Epithelial cell of proximal tubule (primary cell): Measurements from ENCODE around the gene ULK2. TPM values are rescaled to one million over a fixed set of nuclear protein-coding genes. Genes with fewer than 3 reads are reported as not detected.

Source experiments
- DNase-seq: peaks from one replicate; pipeline ENCODE4 v3.0.0-alpha.2; 2011; ENCODE audit warnings: low read depth
- H3K4me3 ChIP-seq: 2 replicates; pipeline ENCODE4 v1.5.1; 2011; ENCODE audit warnings: low read depth, mild to moderate bottlenecking, low read length
- CTCF ChIP-seq: conservative IDR thresholded peaks from 2 replicates; pipeline ENCODE4 v1.5.1; 2012; ENCODE audit warnings: low read depth, mild to moderate bottlenecking, low read length
- total RNA-seq: library from RNA; depleted of rRNA; stranded (reverse); fragments of >200 nt; gene quantifications from 2 replicates; pipeline ENCODE4 v1.2.3, GENCODE V29; 2015

ULK2 gene
- total RNA-seq, 1 donor from 2014 or later, result 14.1 TPM

GRCh38 chr17:19726631-19727376 lies 140.9 kb downstream of the ULK2 start:
- no peak overlapping the region for H3K4me3 ChIP-seq
- no peak for DNase-seq
- TF ChIP-seq CTCF, result no peak

GRCh38 chr17:19725486-19725885 lies 142.2 kb downstream of the ULK2 start:
- no peak overlapping the region for H3K4me3 ChIP-seq
- DNase-seq, result no peak

GRCh38 chr17:19724501-19725420 lies 143.0 kb downstream of the ULK2 start:
- peak overlapping the region; percentile 31 for H3K4me3 ChIP-seq
- TF ChIP-seq CTCF, result no peak
- no peak for DNase-seq

More at GRCh38 chr17:19725486-19725885, 142.2 kb downstream of the ULK2 start:
- TF ChIP-seq CTCF, result no peak

GRCh38 chr17:19723964-19724363 lies 143.8 kb downstream of the ULK2 start:
- TF ChIP-seq CTCF, result no peak
- DNase-seq, result no peak

More at GRCh38 chr17:19723964-19724363, 143.8 kb downstream of the ULK2 start:
- H3K4me3 ChIP-seq, result no peak overlapping the region

Other genes starting within 250 kb of the ULK2 start
- 27.5 and 30.9 TPM in 2 replicates for gene ALDH3A2, start 219.2 kb downstream of the ULK2 start, total RNA-seq
- not detected in 2 replicates for gene SLC47A2, start 151.4 kb downstream of the ULK2 start, total RNA-seq
- 3.3 TPM in 1 of 2 replicates, not detected in the other for gene ALDH3A1, start 119.6 kb downstream of the ULK2 start, total RNA-seq
- 11.3 and 14.3 TPM in 2 replicates for gene AKAP10, start 109.9 kb upstream of the ULK2 start, total RNA-seq
- 39.3 and 47.0 TPM in 2 replicates for gene SPECC1, start 141.4 kb upstream of the ULK2 start, total RNA-seq